GM21447 (cell line): ENCODE data around the gene SLC44A4.
"Not testable (repeated sequence)": the region's sequence is repeated elsewhere in the genome, so short reads cannot be mapped to it uniquely, and the experiment has no call there.

Source experiments
- ATAC-seq: cut with Tn5 transposase; IDR thresholded peaks from one replicate; pipeline ENCODE4 v1.9.1; 2021; ENCODE audit not compliant: unreplicated experiment

Gene SLC44A4

GRCh38 chr6:31860349-31860748 lies 18.4 kb downstream of the SLC44A4 start:
- no peak for ATAC-seq

- no peak for ATAC-seq
Observed at GRCh38 chr6:31859923-31860322, 18.9 kb downstream of the SLC44A4 start.

DNA sequence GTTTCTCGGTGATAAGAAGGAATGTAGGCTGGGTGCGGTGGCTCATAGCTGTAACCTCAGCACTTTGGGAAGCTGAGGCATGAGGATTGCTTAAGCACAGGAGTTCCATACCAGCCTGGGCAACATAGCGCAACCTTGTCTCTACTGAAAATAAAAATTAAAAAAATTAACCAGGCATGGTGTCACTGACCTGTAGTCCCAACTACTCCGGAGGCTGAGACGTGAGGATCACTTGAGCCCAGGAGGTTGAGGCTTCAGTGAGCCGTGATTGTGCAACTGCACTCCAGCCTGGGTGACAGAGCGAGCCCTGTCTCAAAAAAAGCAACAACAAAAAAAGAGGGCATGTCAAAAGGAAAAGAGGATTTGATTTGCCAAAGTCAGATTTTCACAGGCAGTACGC lies 20.1 kb downstream of the SLC44A4 start:
- ATAC-seq = no peak

DNA sequence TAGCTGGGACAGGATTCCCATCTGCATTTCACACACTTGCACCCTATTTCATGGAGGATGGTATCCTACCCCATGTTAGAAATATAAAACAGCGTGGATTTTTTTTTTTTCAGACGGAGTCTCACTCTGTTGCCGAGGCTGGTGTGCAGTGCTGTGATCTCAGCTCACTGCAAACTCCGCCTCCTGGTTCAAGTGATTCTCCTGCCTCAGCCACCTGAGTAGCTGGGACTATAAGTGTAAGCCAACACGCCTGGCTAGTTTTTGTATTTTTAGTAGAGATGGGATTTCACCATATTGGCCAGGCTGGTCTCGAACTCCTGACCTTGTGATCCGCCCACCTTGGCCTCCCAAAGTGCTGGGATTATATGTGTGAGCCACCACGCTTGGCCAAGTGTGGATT lies 21.0 kb downstream of the SLC44A4 start:
- ATAC-seq = not testable (repeated sequence)

DNA sequence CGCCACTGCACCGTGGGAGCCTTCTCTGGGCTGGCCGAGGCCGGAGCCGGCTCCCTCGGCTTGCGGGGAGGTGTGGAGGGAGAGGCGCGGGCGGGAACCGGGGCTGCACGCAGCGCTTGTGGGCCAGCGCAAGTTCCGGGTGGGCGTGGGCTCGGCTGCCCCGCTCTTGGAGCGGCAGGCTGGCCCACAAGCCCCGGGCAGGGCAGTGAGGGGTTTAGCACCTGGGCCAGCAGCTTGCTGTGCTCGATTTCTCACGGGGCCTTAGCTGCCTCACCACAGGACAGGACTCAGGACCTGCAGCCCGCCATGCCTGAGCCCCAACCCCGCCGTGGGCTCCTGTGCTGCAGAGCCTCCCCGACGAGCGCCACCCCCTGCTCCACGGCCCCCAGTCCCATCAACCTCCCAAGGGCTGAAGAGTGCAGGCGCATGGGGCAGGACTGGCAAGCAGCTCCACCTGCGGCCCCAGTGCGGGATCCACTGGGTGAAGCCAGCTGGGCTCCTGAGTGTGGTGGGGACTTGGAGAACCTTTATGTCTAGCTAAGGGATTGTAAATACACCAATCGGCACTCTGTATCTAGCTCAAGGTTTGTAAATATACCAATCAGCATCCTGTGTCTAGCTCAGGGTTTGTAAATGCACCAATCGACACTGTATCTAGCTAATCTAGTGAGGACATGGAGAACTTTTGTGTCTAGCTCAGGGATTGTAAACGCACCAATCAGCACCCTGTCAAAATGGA lies 26.6 kb downstream of the SLC44A4 start:
- ATAC-seq = not testable (repeated sequence)

DNA sequence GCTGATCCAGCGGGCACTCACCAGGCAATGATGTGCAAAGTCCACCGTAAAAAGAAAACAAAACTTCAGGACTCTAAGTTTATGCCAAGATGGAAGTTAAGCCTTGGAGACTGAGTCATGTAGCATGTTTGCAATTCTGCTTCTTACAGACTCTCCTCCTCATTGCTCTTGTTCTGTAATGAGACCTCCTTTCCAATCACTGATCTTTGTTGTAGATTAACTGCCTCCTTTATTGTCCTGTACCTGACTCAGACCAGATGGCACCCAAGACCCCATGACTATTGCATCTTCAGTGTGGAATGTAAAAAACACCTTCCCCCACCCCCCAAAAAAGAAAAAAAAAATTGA lies 27.3 kb downstream of the SLC44A4 start:
- no peak for ATAC-seq

- no peak for ATAC-seq
Observed at GRCh38 chr6:31850765-31851484, 27.9 kb downstream of the SLC44A4 start.

DNA sequence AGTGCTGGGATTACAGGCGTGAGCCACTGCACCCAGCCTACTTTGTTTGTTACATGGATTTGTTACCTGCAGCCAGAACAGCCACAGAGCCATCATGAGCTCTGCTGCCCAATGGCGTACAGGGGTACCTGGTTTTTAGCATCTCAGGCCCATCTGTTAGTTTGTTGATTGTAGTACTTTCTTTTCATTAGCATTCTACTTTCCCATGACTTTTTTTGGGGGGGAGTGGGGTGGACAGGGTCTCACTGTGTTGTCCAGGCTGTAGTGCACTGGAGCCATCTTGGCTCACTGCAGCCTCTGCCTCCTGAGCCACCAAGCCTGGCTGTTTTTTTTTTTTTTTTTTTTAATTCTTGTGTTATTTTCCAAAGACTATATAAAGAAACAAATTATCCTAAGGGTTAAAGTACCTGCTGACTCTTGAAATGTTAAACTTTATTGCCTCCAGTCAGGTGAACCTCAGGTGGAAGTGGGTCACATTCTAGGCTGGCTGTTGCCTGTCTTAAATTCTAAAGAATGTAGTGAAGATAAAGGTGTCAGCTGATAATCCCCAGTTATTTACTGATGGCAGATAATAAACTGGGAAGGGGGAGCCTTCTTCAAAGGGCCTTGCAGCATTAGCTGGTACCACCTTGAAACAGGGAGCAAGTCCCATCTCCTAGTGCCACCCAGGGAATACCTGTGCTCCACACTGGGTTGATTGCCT lies 31.4 kb downstream of the SLC44A4 start:
- no peak for ATAC-seq

- ATAC-seq = no peak
Observed at GRCh38 chr6:31844507-31844906, 34.3 kb downstream of the SLC44A4 start.

GRCh38 chr6:31842053-31842452 lies 36.7 kb downstream of the SLC44A4 start:
- ATAC-seq = no peak

- ATAC-seq = not testable (repeated sequence)
Observed at GRCh38 chr6:31839779-31840126, 39.0 kb downstream of the SLC44A4 start.

DNA sequence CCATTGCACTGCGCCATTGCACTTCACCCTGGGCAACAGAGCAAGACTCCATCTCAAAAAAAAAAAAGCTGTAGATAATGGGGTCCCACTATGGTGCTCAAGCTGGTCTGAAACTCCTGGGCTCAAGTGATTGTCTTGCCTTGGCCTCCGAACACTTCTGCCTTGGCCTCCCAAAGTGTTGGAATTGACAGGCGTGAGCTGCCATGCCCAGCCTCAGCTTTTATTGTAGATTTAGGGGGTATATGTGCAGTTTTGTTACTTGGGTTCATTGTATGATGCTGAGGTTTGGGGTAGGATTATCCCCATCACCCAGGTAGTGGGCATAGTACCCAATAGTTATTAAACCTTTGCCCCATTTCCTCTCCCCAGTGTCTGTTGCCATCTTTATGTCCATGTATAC lies 39.8 kb downstream of the SLC44A4 start:
- no peak for ATAC-seq

GRCh38 chr6:31838114-31838553 lies 40.7 kb downstream of the SLC44A4 start:
- ATAC-seq = not testable (repeated sequence)

DNA sequence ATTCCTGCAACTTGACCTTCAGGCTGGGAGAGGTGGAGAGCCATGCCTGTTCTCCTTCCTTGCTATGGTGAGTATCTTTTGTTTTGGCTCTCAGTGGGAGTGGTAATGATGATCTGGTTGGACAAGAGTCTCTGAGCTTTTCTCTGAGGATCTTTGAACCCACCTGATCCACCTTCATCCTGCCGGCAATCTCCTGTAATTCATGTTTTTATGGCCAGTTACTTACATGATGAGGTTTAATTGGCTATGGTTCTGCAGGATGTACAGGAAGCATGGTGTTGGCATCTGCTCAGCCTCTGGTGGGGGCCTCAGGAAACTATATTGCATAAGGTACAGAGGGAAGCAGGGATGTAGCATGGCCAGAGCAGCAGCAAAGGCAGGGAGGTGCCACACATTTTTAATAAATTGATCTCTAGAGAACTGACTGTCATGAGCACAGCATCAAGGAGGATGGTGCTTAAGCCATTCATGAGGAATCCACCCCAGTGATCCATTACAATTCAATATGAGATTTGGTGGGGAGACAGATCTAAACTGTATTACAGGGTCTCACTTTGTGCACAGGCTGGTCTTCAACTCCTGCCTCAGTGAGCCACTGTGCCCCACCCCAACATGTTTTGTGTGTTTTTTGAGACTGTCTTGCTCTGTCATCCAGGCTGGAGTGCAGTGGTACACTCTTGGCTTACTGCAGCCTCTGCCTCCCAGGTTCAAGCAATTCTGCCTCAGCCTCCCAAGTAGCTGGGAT lies 41.3 kb downstream of the SLC44A4 start:
- ATAC-seq = no peak

DNA sequence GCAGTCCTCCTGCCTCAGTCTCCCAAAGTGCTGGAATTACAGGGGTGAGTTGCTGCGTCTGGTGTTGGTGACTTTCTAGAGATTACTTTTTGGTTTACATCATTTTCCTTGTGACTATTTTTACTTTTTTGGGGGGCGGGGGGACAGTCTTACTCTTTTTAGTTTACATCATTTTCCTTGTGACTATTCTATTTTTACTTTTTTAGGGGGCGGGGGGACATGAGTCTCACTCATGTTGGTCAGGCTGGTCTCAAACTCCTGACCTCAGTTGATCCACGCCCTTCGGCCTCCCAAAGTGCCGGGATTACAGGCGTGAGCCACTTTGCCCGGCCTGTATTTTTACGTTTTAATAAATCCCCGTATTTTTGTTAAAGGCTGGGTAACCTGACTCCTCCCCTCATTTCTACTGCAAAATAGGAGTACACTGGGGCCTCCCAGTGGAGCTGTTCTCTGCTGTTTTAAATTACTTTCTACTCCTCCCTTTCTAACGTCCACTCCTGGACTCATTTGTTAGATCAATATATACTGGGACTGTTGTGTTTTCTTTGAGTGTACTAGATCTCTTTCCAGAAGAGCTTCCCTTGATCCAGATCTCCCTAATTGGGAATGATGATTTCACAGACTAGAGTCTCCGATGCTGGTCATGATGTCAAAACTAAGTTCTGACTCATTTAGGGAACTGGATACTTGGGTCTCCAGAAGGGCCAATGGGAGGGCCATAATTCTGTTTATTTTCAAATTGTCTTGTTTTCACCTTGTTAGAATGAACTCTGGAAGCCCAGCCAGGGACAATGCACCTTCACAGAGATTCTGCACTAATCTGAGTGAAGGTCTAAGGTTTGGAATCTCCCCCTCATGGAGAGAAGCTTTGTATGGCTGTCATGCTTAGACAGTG lies 42.1 kb downstream of the SLC44A4 start:
- no peak for ATAC-seq

- no peak for ATAC-seq
Observed at GRCh38 chr6:31836047-31836473, 42.7 kb downstream of the SLC44A4 start.

DNA sequence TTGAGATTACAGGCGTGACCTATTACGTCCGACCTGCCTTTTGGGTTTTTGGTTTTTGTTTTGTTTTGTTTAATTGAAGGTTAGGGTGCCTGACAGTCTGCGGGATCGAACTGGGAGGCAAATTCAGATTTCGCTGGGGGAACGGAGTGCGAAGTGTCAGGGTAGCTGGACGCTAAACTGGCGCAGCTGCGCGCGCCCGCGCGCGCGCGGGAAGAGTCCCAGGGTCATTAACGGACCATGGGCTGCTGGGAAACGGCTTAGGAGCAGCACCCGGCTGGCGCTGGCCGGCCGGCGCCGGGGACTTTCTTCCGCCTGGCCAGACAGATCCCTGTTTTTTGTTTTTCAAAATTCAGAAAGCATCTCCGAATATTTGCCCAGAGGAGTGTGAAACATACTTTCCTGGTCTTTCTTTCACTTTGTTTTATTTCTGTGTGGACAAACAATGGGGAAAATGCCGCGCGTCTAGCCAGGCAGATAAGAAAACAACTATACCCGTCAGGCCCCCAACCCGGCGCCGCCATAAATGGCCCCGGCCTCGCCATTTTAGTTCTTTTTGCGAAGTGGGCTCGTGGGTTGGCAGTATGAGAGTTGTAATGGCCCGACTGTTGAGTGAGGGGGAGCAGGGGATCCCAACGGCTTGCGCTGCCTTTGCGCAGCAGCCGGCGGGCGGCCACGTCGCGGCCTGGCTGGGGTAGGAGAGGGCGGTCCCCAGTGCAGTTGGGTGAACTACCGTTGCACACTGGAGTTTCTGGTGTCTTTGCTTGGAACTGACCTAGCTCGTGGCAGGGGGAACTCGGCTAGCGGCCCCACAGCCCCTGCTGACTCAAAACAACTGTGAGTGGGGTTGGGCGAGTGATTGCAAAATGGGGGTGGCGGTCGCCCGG lies 44.2 kb downstream of the SLC44A4 start:
- peak; percentile 39 for ATAC-seq

- no peak for ATAC-seq
Observed at GRCh38 chr6:31831350-31832215, 47.2 kb downstream of the SLC44A4 start.
